ENCODE results near the gene PCCA.

- TF ChIP-seq CTCF (IDR thresholded peaks at IDR 0.05) (no peak), EP300 (IDR thresholded peaks at IDR 0.05) (no peak), POLR2AphosphoS5 (IDR thresholded peaks at IDR 0.05) (no peak), POLR2A (IDR thresholded peaks at IDR 0.05) (no peak)
Observed at GRCh38 chr13:100254002-100254401, 165.1 kb downstream of the PCCA start.
